RWPE2 (cell line): ENCODE measurements around the gene FCHSD2.
A peak's percentile ranks its signal among the peaks of the same experiment; 100 is the strongest.

Experiments
- ATAC-seq: fragments of 200-7000 bp; cut with Tn5 transposase; 3 replicates; pipeline ENCODE4 v1.9.1; 2021; ENCODE audit warnings: low read depth
- DNase-seq: peaks from one replicate; pipeline ENCODE4 v3.0.0-alpha.2; 2020; ENCODE audit warnings: low spot score
- H3K27ac ChIP-seq: fragments of 450-650 bp; 2 replicates; pipeline ENCODE4 v1.5.1; 2017; ENCODE audit warnings: mild to moderate bottlenecking; ENCODE audit not compliant: poor library complexity, severe bottlenecking
- H3K27me3 ChIP-seq: fragments of 250-450 bp; sonication (Bioruptor Pico); 2 replicates; pipeline ENCODE4 v1.5.1; 2021; ENCODE audit warnings: mild to moderate bottlenecking, moderate library complexity; ENCODE audit not compliant: insufficient read depth, poor library complexity, severe bottlenecking
- H3K36me3 ChIP-seq: fragments of 250-450 bp; sonication (Bioruptor Pico); 2 replicates; pipeline ENCODE4 v1.5.1; 2020; ENCODE audit warnings: low read depth, mild to moderate bottlenecking, moderate library complexity
- H3K4me1 ChIP-seq: fragments of 250-450 bp; sonication (Bioruptor Pico); 2 replicates; pipeline ENCODE4 v1.5.1; 2021; ENCODE audit warnings: mild to moderate bottlenecking, moderate library complexity; ENCODE audit not compliant: insufficient read depth, poor library complexity, severe bottlenecking
- H3K4me3 ChIP-seq: fragments of 250-450 bp; sonication (Bioruptor Pico); 2 replicates; pipeline ENCODE4 v1.5.1; 2021; ENCODE audit warnings: mild to moderate bottlenecking, moderate library complexity; ENCODE audit not compliant: severe bottlenecking
- H3K9me3 ChIP-seq: fragments of 250-450 bp; sonication (Bioruptor Pico); 2 replicates; pipeline ENCODE4 v1.5.1; 2021; ENCODE audit warnings: mild to moderate bottlenecking, moderate library complexity; ENCODE audit not compliant: severe bottlenecking
- CTCF ChIP-seq: fragments of 450-650 bp; IDR thresholded peaks from one replicate; pipeline ENCODE4 v1.5.1; 2017; ENCODE audit warnings: mild to moderate bottlenecking, moderate library complexity; ENCODE audit not compliant: poor library complexity, severe bottlenecking

The FCHSD2 gene

GRCh38 chr11:73142128-73142377, at the start of gene FCHSD2:
Gene FCHSD2, minus strand, starts transcription at chr11:73142318. Its CDS starts 441 bp downstream, at chr11:73141877.
- TF ChIP-seq CTCF, result no peak
- ATAC-seq, result no peak
- H3K4me3 ChIP-seq, result peak within 1 kb of the TSS; percentile 80
- no peaks in the 10 kb centered on the region for H3K9me3 ChIP-seq
- peak within 1 kb of the TSS; percentile 82 for H3K27ac ChIP-seq
- no peaks in the 10 kb centered on the region for H3K27me3 ChIP-seq
- no peak for DNase-seq
- peaks cover 10% of the 10 kb centered on the region for H3K4me1 ChIP-seq
- H3K36me3 ChIP-seq, result peaks cover 19% of the 10 kb centered on the region

DNA sequence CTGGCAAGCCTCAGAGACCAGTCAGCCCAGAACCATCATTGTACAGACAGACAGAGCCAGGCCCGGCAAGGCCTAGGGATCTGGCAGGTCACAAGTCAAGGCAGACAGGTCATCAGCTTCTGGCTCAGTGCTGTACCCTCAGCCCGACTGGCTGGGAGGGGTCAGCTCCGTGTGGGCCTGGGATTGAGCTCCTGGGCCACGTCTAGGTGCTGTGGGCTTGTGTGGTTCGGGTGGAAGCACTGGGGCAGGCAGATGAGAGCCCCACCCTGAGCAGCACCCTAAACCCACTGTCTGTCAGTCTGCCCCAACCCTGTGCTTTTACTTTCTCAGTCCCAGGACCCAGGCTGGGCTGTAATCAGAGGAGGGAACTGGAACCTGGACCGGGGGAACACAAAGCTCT, 49.0 kb upstream of the FCHSD2 start:
- DNase-seq (peak; percentile 37), ATAC-seq (no peak)
- Histone ChIP-seq H3K9me3 (no peaks in the 10 kb centered on the region), H3K36me3 (no peaks in the 10 kb centered on the region), H3K4me1 (peaks cover 73% of the 10 kb centered on the region), H3K27me3 (no peaks in the 10 kb centered on the region), H3K4me3 (no peak overlapping the region), H3K27ac (peak overlapping the region; percentile 94)
- TF ChIP-seq CTCF, result no peak

- Histone ChIP-seq H3K27ac (peak overlapping the region; percentile 94), H3K9me3 (no peaks in the 10 kb centered on the region), H3K4me3 (no peak overlapping the region), H3K4me1 (peaks cover 74% of the 10 kb centered on the region), H3K27me3 (no peaks in the 10 kb centered on the region), H3K36me3 (no peaks in the 10 kb centered on the region)
- DNase-seq (no peak), ATAC-seq (no peak)
- no peak for TF ChIP-seq CTCF
Measured at GRCh38 chr11:73190557-73190885, 48.4 kb upstream of the FCHSD2 start.

DNA sequence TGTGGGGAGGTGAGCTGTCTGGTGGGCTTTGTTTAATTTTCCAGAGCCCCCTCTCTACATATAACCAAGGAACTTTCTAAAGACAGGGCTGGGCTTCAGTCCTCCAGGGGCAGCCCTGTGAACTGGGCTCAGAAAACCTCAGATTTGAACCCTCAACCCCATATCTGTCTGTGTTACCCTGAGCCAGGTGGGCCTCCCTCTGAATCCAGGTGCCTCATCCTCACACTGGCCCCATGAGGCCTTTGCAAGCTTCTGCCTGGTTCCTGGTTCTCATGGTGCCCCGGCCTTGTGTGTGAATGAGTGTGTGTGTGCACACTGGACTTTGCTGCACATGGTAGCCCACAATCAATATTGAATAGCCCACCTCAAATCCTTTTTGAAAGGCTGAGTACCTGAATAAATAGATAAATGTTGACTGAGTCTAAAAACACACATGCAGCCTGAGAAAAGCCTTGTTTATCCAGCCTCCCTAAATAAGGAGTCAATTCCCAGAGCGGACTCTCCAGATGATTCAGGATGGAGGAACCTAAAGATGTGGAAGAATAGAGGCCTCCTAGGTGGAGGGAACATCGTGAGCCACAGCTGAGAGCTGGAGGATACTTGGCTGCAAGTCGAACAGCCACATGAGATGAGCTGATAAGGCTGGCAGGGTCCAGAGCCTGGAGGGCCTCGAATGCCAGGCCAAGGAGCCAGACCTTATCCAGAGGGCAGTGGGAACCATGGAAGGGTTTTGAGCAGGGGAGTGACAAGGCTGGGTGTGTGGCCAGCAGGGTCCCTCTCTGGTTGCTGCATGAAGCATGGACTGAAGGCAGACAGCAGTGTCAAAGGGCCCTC, 47.8 kb upstream of the FCHSD2 start:
- TF ChIP-seq CTCF, result no peak
- H3K36me3 ChIP-seq, result no peaks in the 10 kb centered on the region
- no peaks in the 10 kb centered on the region for H3K27me3 ChIP-seq
- ATAC-seq (no peak), DNase-seq (no peak)
- no peak overlapping the region for H3K27ac ChIP-seq
- H3K4me3 ChIP-seq, result no peak overlapping the region
- peaks cover 70% of the 10 kb centered on the region for H3K4me1 ChIP-seq
- no peaks in the 10 kb centered on the region for H3K9me3 ChIP-seq

DNA sequence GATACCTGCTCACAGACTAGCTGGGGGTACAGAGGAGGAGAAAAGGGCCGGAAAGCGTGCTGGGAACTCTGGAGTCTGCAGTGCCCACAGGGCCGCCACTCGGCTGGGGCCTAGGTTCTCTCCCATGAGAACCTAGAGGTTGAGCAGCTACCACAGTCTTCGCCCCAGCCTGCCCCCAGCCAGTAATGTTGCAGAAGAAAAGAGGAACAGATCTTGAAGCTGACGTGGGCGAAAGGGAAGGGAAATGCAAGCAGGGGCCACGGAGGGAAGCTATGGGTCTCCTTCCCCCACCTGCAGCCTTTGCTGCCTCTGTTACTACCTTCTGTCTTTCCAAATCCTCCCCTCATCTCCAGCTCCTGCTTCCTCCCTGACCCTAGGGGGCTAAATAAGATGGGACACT, 47.2 kb upstream of the FCHSD2 start:
- Histone ChIP-seq H3K27ac (no peak overlapping the region), H3K27me3 (no peaks in the 10 kb centered on the region), H3K4me1 (peaks cover 64% of the 10 kb centered on the region), H3K9me3 (no peaks in the 10 kb centered on the region), H3K36me3 (no peaks in the 10 kb centered on the region), H3K4me3 (no peak overlapping the region)
- DNase-seq (no peak), ATAC-seq (no peak)
- no peak for TF ChIP-seq CTCF
